ENCODE measurements around the gene PHKA2.

The PHKA2 gene

GRCh38 chrX:19007868-19008267 lies 24.0 kb upstream of the PHKA2 start:
- TF ChIP-seq CTCF (IDR thresholded peaks at IDR 0.05; ENCODE audit: unreplicated experiment in 3 of 3) = no peak
- Mint-ChIP-seq H3K4me3 (no peak overlapping the region), H3K27ac (no peak overlapping the region), H3K9me3 (peaks cover 11% of the 10 kb centered on the region), H3K36me3 (ENCODE audit: low read depth) (no peaks in the 10 kb centered on the region), H3K4me1 (no peaks in the 10 kb centered on the region), H3K27me3 (ENCODE audit: low read depth) (no peaks in the 10 kb centered on the region)

- Mint-ChIP-seq H3K4me1 (no peaks in the 10 kb centered on the region), H3K36me3 (ENCODE audit: low read depth) (no peaks in the 10 kb centered on the region), H3K27ac (no peak overlapping the region), H3K4me3 (no peak overlapping the region), H3K27me3 (ENCODE audit: low read depth) (no peaks in the 10 kb centered on the region), H3K9me3 (peaks cover 9% of the 10 kb centered on the region)
- no peak for TF ChIP-seq CTCF (IDR thresholded peaks at IDR 0.05; ENCODE audit: unreplicated experiment in 3 of 3)
Observed at GRCh38 chrX:19007011-19007410, 23.1 kb upstream of the PHKA2 start.

- H3K4me1 Mint-ChIP-seq = no peaks in the 10 kb centered on the region
- no peak overlapping the region for H3K27ac Mint-ChIP-seq
- no peaks in the 10 kb centered on the region for H3K36me3 Mint-ChIP-seq (ENCODE audit: low read depth)
- TF ChIP-seq CTCF (IDR thresholded peaks at IDR 0.05; ENCODE audit: unreplicated experiment in 3 of 3) = no peak
- H3K9me3 Mint-ChIP-seq = peaks cover 10% of the 10 kb centered on the region
- H3K27me3 Mint-ChIP-seq (ENCODE audit: low read depth) = no peaks in the 10 kb centered on the region
- no peak overlapping the region for H3K4me3 Mint-ChIP-seq
Observed at GRCh38 chrX:19005909-19006308, 22.0 kb upstream of the PHKA2 start.

GRCh38 chrX:19003756-19004155 lies 19.8 kb upstream of the PHKA2 start:
- H3K27me3 Mint-ChIP-seq (ENCODE audit: low read depth) = no peaks in the 10 kb centered on the region
- H3K9me3 Mint-ChIP-seq = peaks cover 5% of the 10 kb centered on the region
- H3K4me1 Mint-ChIP-seq = no peaks in the 10 kb centered on the region
- H3K36me3 Mint-ChIP-seq (ENCODE audit: low read depth) = no peaks in the 10 kb centered on the region
- H3K27ac Mint-ChIP-seq = no peak overlapping the region
- no peak overlapping the region for H3K4me3 Mint-ChIP-seq
- no peak for TF ChIP-seq CTCF (IDR thresholded peaks at IDR 0.05; ENCODE audit: unreplicated experiment in 3 of 3)

GRCh38 chrX:18998653-18999052 lies 14.7 kb upstream of the PHKA2 start:
- H3K9me3 Mint-ChIP-seq = peaks cover 6% of the 10 kb centered on the region
- H3K27ac Mint-ChIP-seq = no peak overlapping the region
- no peaks in the 10 kb centered on the region for H3K36me3 Mint-ChIP-seq (ENCODE audit: low read depth)

More at GRCh38 chrX:18998653-18999052, 14.7 kb upstream of the PHKA2 start:
- no peak for TF ChIP-seq CTCF (IDR thresholded peaks at IDR 0.05; ENCODE audit: unreplicated experiment in 3 of 3)
- Mint-ChIP-seq H3K4me3 (no peak overlapping the region), H3K4me1 (peaks cover 5% of the 10 kb centered on the region), H3K27me3 (ENCODE audit: low read depth) (no peaks in the 10 kb centered on the region)

Data from nephron (organoid).